NCI-H2196 (cell line): Measurements from ENCODE around the gene CDC5L.
A peak's percentile ranks its signal among the peaks of the same experiment; 100 is the strongest.

ENCODE experiments used
- DNase-seq: peaks from one replicate; lab custom pipeline; 2025; ENCODE audit not compliant: unreplicated experiment; lab: John Stamatoyannopoulos, UW

CDC5L gene

GRCh38 chr6:44451803-44452695 is 64.5 kb downstream of the CDC5L start:
- DNase-seq: no peak

GRCh38 chr6:44452725-44453124 is 65.2 kb downstream of the CDC5L start:
- DNase-seq: no peak

- DNase-seq: no peak
Measured at GRCh38 chr6:44453146-44453545, 65.6 kb downstream of the CDC5L start.

- DNase-seq: no peak
Measured at GRCh38 chr6:44454198-44454597, 66.7 kb downstream of the CDC5L start.

- peak; percentile 55 for DNase-seq
Measured at GRCh38 chr6:44456070-44456965, 68.8 kb downstream of the CDC5L start.

GRCh38 chr6:44456966-44457292 is 69.4 kb downstream of the CDC5L start:
- DNase-seq: no peak

- no peak for DNase-seq
Measured at GRCh38 chr6:44457596-44457995, 70.1 kb downstream of the CDC5L start.

GRCh38 chr6:44458551-44458950 is 71.0 kb downstream of the CDC5L start:
- no peak for DNase-seq

- DNase-seq: no peak
Measured at GRCh38 chr6:44462335-44462734, 74.8 kb downstream of the CDC5L start.

- DNase-seq: no peak
Measured at GRCh38 chr6:44462797-44463727, 75.6 kb downstream of the CDC5L start.

- no peak for DNase-seq
Measured at GRCh38 chr6:44463728-44464450, 76.4 kb downstream of the CDC5L start.

- DNase-seq: no peak
Measured at GRCh38 chr6:44464527-44465310, 77.2 kb downstream of the CDC5L start.

GRCh38 chr6:44466955-44467354 is 79.4 kb downstream of the CDC5L start:
- DNase-seq: no peak

GRCh38 chr6:44468835-44469234 is 81.3 kb downstream of the CDC5L start:
- no peak for DNase-seq

- peak; percentile 89 for DNase-seq
Measured at GRCh38 chr6:44470115-44470464, 82.6 kb downstream of the CDC5L start.

GRCh38 chr6:44470746-44471145 is 83.2 kb downstream of the CDC5L start:
- DNase-seq: no peak

GRCh38 chr6:44471271-44471981 is 83.9 kb downstream of the CDC5L start:
- DNase-seq: no peak

GRCh38 chr6:44472250-44472945 is 84.9 kb downstream of the CDC5L start:
- no peak for DNase-seq
